RWPE1 (cell line): ENCODE results near the gene SLCO4A1.
A peak's percentile ranks its signal among the peaks of the same experiment; 100 is the strongest.

Experiments used
- CTCF ChIA-PET: fragments of 350-600 bp; sonication (Branson Sonifier 250); formaldehyde crosslinking; extraction: SDS; loops from one replicate; lab custom pipeline; 2021; lab: Yijun Ruan, JAX
- POLR2A ChIA-PET: fragments of 400-600 bp; formaldehyde crosslinking; extraction: SDS; loops from one replicate; lab custom pipeline; 2020; ENCODE audit warnings: antibody characterized with exemption; ENCODE audit not compliant: low non-redundant PET; lab: Yijun Ruan, JAX
- DNase-seq: peaks from one replicate; pipeline ENCODE4 v3.0.0; 2012; ENCODE audit warnings: low spot score
- H3K27ac ChIP-seq: fragments of 450-650 bp; 2 replicates; pipeline ENCODE4 v1.5.1; 2017
- TF ChIP-seq, protein P1 (sequence below): fragments of 450-650 bp; conservative IDR thresholded peaks from 2 replicates; pipeline ENCODE4 v1.5.1; 2017; ENCODE audit warnings: low read depth, mild to moderate bottlenecking

The SLCO4A1 gene

DNA sequence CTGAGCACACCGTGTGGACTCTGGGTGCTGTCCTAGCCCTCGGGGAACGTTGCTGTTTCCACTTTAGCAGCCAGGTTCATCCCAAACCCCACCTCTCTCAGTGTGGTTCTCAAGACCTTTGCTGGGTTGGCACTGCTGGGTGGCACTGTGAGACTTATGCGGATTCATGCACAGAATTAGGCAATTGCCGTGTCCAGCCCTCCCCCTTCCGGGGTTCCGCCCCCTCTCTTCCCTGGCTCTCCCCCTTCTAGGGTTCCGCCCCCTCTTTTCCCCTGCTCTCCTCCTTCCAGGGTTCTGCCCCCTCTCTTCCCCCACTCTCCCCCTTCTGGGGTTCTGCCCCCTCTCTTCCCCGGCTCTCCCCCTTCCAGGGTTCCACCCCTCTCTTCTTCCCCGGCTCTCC, 39.8 kb upstream of the SLCO4A1 start:
- peak; percentile 74 for DNase-seq
- ChIA-PET POLR2A (interaction anchor here (0.6 to 0.9 kb wide), 2 partner anchors 14 to 102 kb away, joined by 3 to 6 read pairs; no protein-coding TSS in a partner anchor), CTCF (interaction anchor here (0.6 to 4.9 kb wide), 2 partner anchors 15 to 103 kb away, joined by 3 to 44 read pairs; no protein-coding TSS in a partner anchor)
- TF ChIP-seq, protein P1, sequence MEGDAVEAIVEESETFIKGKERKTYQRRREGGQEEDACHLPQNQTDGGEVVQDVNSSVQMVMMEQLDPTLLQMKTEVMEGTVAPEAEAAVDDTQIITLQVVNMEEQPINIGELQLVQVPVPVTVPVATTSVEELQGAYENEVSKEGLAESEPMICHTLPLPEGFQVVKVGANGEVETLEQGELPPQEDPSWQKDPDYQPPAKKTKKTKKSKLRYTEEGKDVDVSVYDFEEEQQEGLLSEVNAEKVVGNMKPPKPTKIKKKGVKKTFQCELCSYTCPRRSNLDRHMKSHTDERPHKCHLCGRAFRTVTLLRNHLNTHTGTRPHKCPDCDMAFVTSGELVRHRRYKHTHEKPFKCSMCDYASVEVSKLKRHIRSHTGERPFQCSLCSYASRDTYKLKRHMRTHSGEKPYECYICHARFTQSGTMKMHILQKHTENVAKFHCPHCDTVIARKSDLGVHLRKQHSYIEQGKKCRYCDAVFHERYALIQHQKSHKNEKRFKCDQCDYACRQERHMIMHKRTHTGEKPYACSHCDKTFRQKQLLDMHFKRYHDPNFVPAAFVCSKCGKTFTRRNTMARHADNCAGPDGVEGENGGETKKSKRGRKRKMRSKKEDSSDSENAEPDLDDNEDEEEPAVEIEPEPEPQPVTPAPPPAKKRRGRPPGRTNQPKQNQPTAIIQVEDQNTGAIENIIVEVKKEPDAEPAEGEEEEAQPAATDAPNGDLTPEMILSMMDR: no peak
- peak overlapping the region; percentile 90 for H3K27ac ChIP-seq

DNA sequence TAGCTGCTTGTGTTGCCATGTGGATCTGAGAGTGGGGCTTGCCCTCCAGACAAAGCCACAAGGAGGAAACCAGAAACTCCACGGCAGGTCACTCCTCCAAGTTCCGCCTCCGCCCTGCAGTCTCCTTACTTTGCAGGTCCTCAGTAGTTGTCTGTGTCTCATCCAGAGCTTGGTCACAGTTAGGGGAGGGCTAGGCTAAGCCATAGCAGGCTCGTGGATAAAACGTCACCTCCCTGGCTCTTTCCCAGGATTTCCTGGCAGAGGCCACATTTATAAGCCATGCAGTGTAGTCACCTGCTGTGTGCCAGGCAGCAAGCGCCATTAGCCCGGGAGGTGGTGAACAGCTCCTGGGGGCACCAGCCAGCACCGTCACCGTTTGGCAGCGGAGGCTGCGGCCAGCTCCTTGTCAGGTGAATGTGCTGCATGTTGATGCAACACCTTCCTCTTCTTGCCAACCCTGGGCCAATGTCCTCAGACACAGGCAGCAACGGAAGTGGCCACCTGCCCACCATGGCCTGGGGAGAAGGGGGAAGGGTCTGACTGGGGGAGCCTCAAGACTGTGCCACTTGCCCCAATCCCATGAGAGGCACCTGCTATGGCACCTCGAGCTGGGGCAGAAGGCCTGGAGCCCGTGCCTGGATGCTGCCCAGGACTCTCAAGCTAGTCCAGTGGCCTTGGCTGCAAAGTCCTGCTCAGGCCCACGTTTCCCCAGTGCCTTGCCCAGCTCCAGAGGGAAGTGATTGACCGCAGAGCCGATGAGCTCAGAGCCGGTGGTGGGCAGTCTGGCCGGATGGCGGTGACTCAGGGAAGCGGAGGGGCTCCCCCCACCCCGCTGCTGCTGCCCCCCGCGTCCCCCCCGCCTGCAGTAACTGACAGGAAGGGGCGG, 39.0 kb upstream of the SLCO4A1 start:
- DNase-seq: peak; percentile 65
- H3K27ac ChIP-seq: peak overlapping the region; percentile 90
- TF ChIP-seq, protein P1: no peak
- ChIA-PET CTCF (interaction anchor here (0.6 to 4.9 kb wide), 4 partner anchors 14 to 188 kb away, joined by 3 to 44 read pairs (median 3); no protein-coding TSS in a partner anchor), POLR2A (interaction anchor here (0.6 to 0.9 kb wide), 2 partner anchors 14 to 101 kb away, joined by 3 to 6 read pairs; no protein-coding TSS in a partner anchor)

DNA sequence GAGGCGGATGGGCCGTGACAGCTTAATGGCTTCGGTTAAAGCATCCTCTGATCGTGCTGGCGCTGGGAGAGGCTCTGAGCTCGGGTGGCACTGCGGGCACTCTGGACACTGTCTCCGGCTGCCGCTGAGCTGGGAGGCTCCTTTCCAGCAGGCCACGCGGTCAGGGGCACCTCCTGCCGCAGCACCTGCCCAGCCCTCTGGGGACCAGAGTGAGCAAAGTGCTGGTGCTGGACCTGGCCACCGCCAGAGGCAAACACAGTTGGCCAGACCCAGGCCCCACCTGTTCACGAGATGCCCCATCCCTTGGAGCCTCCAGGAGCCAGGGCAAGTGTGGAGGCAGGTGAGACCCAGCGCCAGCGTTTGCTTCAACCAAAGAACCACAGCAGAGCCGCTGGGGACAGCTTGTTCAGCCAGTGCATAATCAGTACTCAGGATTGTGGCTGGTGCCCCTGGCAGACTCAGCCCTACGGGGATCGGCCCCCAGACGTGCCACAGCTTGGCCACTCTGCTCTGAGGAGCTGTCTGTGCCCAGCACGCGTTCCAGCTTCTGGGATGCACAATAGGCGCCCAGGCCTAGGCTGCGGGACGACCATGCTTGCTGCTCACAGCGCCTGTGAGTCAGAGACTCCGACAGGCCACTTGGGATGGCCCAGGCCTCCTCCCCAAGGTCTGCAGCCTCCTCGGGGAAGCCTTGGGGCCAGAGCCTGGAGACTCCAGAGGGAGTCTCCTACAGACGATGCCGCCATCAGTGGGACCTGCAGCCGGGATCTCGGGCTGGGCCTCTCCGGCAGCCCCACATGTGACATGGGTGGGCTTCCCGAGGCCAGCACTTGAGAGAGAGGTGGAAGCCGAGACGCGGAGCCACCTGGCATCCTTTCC, 38.2 kb upstream of the SLCO4A1 start:
- POLR2A ChIA-PET: no interaction called here
- CTCF ChIA-PET: interaction anchor here (0.7 to 4.9 kb wide), 4 partner anchors 13 to 194 kb away, joined by 3 to 44 read pairs (median 3); no protein-coding TSS in a partner anchor
- H3K27ac ChIP-seq: peak overlapping the region; percentile 90
- TF ChIP-seq, protein P1: no peak
- DNase-seq: no peak

DNA sequence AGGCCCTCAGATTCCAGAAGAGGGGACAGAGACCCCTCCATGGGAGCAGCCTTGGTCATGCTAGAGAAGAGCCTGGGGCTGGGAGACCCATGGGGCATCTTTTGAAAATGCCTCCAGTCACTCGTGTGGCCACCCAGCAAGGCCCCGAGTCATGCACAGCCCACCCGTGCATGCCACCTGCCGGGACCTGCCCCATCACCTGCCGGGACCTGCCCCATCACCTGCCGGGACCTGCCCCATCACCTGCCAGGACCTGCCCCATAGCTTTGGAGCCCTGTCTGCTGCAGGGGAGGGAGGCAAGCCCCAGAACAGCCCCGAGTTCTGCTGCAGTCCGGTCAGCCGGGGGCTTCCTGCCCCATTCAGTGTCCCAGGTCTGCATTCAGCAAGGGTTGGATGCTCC, 37.5 kb upstream of the SLCO4A1 start:
- TF ChIP-seq, protein P1: no peak
- DNase-seq: no peak
- ChIA-PET POLR2A (no interaction called here), CTCF (interaction anchor here (0.7 to 4.9 kb wide), 2 partner anchors 12 to 194 kb away, joined by 3 to 44 read pairs; no protein-coding TSS in a partner anchor)
- H3K27ac ChIP-seq: peak overlapping the region; percentile 90

DNA sequence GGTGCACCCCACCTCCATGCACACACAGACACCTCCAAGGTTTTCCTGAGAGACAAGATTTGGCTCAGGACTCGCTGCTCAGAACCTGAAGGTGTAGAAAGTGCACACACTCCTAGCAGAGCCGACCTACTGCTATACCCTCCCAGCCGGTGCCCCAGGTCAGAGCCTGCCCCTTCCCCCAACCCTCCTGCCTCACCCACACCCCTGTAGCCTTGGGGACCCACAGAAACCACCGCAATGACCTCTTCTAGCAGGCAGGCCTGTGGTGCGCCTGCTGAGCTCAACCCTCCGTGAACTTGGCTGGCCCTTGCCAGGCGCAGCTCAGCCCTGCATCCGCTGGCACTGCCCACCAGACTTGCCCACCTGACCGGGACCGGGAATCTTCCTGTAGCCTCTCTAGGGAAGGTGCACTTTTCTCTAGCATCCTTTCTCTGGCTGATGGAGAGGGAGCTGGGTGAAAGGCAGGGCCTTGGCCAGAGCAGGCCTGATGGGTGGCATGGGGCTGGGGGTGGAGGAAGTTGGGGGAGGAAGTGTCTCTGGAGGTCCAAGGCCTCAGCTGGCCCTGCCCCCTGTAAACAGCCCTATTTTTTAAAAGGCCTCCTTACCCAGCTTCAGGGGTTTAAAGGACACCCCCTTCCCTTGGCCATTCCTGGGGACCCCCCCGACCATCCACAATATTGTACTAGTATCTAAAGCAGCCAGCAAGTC, 36.9 kb upstream of the SLCO4A1 start:
- ChIA-PET POLR2A (no interaction called here), CTCF (interaction anchor here (0.6 to 4.9 kb wide), 6 partner anchors 12 to 518 kb away, joined by 3 to 44 read pairs (median 3); no protein-coding TSS in a partner anchor)
- TF ChIP-seq, protein P1: no peak
- peak overlapping the region; percentile 90 for H3K27ac ChIP-seq
- no peak for DNase-seq
